Upper lobe of left lung (tissue), 6 donors: ENCODE measurements around the gene PAFAH1B1. TPM values are rescaled to one million over a fixed set of nuclear protein-coding genes. Genes with fewer than 3 reads are reported as not detected.
"Not testable (repeated sequence)": the region's sequence is repeated elsewhere in the genome, so short reads cannot be mapped to it uniquely, and the experiment has no call there.

ENCODE experiments used
- ATAC-seq, 2 donors: fragments of 200-7000 bp; cut with Tn5 transposase; one replicate each; pipeline ENCODE4 v1.9.1; 2022; ENCODE audit warnings: mild to moderate bottlenecking in 2 of 2, moderate library complexity in 2 of 2; ENCODE audit not compliant: low FRiP score in 2 of 2
- DNase-seq, 2 donors: peaks; one replicate each; pipeline ENCODE4 v3.0.0-alpha.2; 2019 to 2020
- H3K27ac ChIP-seq, 4 donors: fragments of 200-600 bp; sonication (generic); one replicate each; pipeline ENCODE4 v1.5.1; 2016 to 2019
- H3K27me3 ChIP-seq, 4 donors: fragments of 200-600 bp; sonication (generic); one replicate each; pipeline ENCODE4 v1.5.1; 2017 to 2019
- H3K36me3 ChIP-seq, 4 donors: fragments of 200-600 bp; sonication (generic); one replicate each; pipeline ENCODE4 v1.5.1; 2016 to 2019
- H3K4me1 ChIP-seq, 4 donors: fragments of 200-600 bp; sonication (generic); one replicate each; pipeline ENCODE4 v1.5.1; 2018 to 2019
- H3K4me3 ChIP-seq, 4 donors: fragments of 200-600 bp; sonication (generic); one replicate each; pipeline ENCODE4 v1.5.1; 2017 to 2019; ENCODE audit warnings: mild to moderate bottlenecking in 2 of 4, moderate library complexity in 1 of 4
- H3K9me3 ChIP-seq, 4 donors: fragments of 200-600 bp; sonication (generic); one replicate each; pipeline ENCODE4 v1.5.1; 2018 to 2019
- EP300 ChIP-seq, 4 donors: sonication (generic); formaldehyde crosslinking; IDR thresholded peaks; one replicate each; pipeline ENCODE4 v1.5.1; 2017; ENCODE audit warnings: antibody characterized with exemption in 4 of 4, control low read depth in 2 of 4
- POLR2A ChIP-seq, 4 donors: fragments of 450-650 bp; IDR thresholded peaks; one replicate each; pipeline ENCODE4 v1.5.1; 2016 to 2017; ENCODE audit warnings: antibody characterized with exemption in 4 of 4, mild to moderate bottlenecking in 2 of 4
- POLR2AphosphoS5 ChIP-seq, 2 donors: sonication (generic); formaldehyde crosslinking; IDR thresholded peaks; one replicate each; pipeline ENCODE4 v1.5.1; 2017; ENCODE audit warnings: antibody characterized with exemption in 2 of 2
- WGBS, 2 donors: methylation state at CpG; one replicate each; pipeline ENCODE4 v1.1.5; 2017 to 2018; 5-methylcytosine and 5-hydroxymethylcytosine counted together
- total RNA-seq, 6 donors: library from RNA; depleted of rRNA in 4 of 6; stranded (reverse); fragments of >200 nt in 4 of 6; gene quantifications; one replicate each; pipeline versions ENCODE4 v1.1.0 to v1.2.1, GENCODE V29; 2016 to 2021
- TF ChIP-seq, protein P1 (sequence below), 6 experiments: fragments of 450-650 bp in 4 of 6; fragments of 200-600 bp in 2 of 6; sonication (generic) in 2 of 6; IDR thresholded peaks; one replicate each; pipeline ENCODE4 v1.5.1; 2016 to 2019; ENCODE audit warnings: antibody characterized with exemption in 6 of 6
- donor health status: DM: no; HTN: no; CAD: no; lungs with moderate emphysema.
- donor health status: DM: no; HTN: yes; CAD: no; lungs with severe emphysema.

Gene PAFAH1B1
- total RNA-seq, 6 donors from 2014 or later, result 81.7 to 258 (median 114) TPM

- H3K4me3 ChIP-seq, result no peak overlapping the region
- H3K27ac ChIP-seq, result no peak overlapping the region
- H3K4me1 ChIP-seq, result peaks cover 4 to 25% (median 10%) of the 10 kb centered on the region in 4 donors
- WGBS, 2 donors, result 0% methylated on average over 1 of the region's 1 CpG
- TF ChIP-seq POLR2A (IDR thresholded peaks at IDR 0.05), result no peak
- TF ChIP-seq, protein P1, sequence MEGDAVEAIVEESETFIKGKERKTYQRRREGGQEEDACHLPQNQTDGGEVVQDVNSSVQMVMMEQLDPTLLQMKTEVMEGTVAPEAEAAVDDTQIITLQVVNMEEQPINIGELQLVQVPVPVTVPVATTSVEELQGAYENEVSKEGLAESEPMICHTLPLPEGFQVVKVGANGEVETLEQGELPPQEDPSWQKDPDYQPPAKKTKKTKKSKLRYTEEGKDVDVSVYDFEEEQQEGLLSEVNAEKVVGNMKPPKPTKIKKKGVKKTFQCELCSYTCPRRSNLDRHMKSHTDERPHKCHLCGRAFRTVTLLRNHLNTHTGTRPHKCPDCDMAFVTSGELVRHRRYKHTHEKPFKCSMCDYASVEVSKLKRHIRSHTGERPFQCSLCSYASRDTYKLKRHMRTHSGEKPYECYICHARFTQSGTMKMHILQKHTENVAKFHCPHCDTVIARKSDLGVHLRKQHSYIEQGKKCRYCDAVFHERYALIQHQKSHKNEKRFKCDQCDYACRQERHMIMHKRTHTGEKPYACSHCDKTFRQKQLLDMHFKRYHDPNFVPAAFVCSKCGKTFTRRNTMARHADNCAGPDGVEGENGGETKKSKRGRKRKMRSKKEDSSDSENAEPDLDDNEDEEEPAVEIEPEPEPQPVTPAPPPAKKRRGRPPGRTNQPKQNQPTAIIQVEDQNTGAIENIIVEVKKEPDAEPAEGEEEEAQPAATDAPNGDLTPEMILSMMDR (IDR thresholded peaks at IDR 0.05), result no peak
- TF ChIP-seq EP300 (IDR thresholded peaks at IDR 0.05), result no peak
- TF ChIP-seq POLR2AphosphoS5 (IDR thresholded peaks at IDR 0.05), result no peak
- ATAC-seq (no peak), DNase-seq (no peak)
- H3K9me3 ChIP-seq, result no peaks in the 10 kb centered on the region
- H3K27me3 ChIP-seq, result no peaks in the 10 kb centered on the region
- peaks cover 0 to 4% (median 0%) of the 10 kb centered on the region in 4 donors for H3K36me3 ChIP-seq
These were observed 62.8 kb downstream of the PAFAH1B1 start for GRCh38 chr17:2656283-2656682.

- H3K4me3 ChIP-seq, H3K9me3 ChIP-seq, DNase-seq, H3K27ac ChIP-seq, H3K27me3 ChIP-seq: not testable (repeated sequence)
- Histone ChIP-seq H3K36me3 (peaks cover 0 to 14% (median 4%) of the 10 kb centered on the region in 4 donors), H3K4me1 (peaks cover 4 to 42% (median 10%) of the 10 kb centered on the region in 4 donors)
- WGBS, 2 donors, result 53 to 63% methylated on average over 8 of the region's 8 CpGs
- peak; percentile 46 to 77 for ATAC-seq
These were observed 65.9 kb downstream of the PAFAH1B1 start for GRCh38 chr17:2659337-2659736.

DNA sequence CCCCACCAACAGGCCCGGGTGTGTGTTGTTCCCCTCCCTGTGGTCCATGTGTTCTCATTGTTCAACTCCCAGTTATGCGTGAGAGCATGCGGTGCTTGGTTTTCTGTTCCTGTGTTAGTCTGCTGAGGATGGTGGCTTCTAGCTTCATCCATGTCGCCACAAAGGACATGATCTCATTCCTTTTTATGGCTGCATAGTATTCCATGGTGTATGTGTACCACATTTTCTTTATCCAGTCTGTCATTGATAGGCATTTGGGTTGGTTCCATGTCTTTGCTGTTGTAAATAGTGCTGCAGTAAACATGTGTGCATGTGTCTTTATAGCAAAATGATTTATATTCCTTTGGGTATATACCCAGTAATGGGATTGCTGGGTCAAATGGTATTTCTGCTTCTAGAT lies 67.0 kb downstream of the PAFAH1B1 start:
- ATAC-seq, H3K27me3 ChIP-seq, H3K4me3 ChIP-seq, H3K27ac ChIP-seq, DNase-seq, H3K9me3 ChIP-seq: not testable (repeated sequence)
- 100% methylated on average over 4 of the region's 4 CpGs for whole genome bisulfite sequencing, 2 donors
- Histone ChIP-seq H3K4me1 (peaks cover 4 to 42% (median 10%) of the 10 kb centered on the region in 4 donors), H3K36me3 (peaks cover 0 to 14% (median 4%) of the 10 kb centered on the region in 4 donors)

- Histone ChIP-seq H3K36me3 (peaks cover 46 to 91% (median 73%) of the 10 kb centered on the region in 4 donors), H3K4me3 (no peak overlapping the region), H3K27ac (no peak overlapping the region), H3K4me1 (no peaks in the 10 kb centered on the region), H3K9me3 (no peaks in the 10 kb centered on the region), H3K27me3 (no peaks in the 10 kb centered on the region)
- ATAC-seq (no peak), DNase-seq (no peak)
- 88 to 89% methylated on average over 5 of the region's 5 CpGs for WGBS, 2 donors
- TF ChIP-seq, protein P1 (IDR thresholded peaks at IDR 0.05), result no peak
- no peak for TF ChIP-seq EP300 (IDR thresholded peaks at IDR 0.05)
- TF ChIP-seq POLR2AphosphoS5 (IDR thresholded peaks at IDR 0.05), result no peak
- no peak for TF ChIP-seq POLR2A (IDR thresholded peaks at IDR 0.05)
These were observed 78.6 kb downstream of the PAFAH1B1 start for GRCh38 chr17:2672026-2672425.

DNA sequence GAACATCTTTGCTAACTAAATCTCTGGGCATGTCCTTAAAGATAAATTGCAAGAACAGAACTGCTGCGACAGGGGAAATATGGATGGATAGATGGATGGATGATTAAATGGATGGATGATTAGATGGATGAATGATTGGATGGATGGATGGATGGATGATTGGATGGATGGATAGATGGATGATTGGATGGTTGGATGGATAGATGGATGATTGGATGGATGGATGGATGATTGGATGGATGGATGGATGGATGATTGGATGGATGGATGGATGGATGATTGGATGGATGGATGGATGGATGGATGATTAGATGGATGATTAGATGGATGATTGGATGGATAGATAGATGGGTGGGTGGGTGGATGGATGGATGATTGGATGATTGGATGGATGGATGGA lies 85.8 kb downstream of the PAFAH1B1 start:
- WGBS, 2 donors, result 93 to 100% methylated on average over 1 of the region's 1 CpG
- H3K4me3 ChIP-seq, H3K27ac ChIP-seq, H3K4me1 ChIP-seq, DNase-seq, H3K27me3 ChIP-seq, ATAC-seq, H3K9me3 ChIP-seq: not testable (repeated sequence)
- peaks cover 49 to 85% (median 65%) of the 10 kb centered on the region in 4 donors for H3K36me3 ChIP-seq

DNA sequence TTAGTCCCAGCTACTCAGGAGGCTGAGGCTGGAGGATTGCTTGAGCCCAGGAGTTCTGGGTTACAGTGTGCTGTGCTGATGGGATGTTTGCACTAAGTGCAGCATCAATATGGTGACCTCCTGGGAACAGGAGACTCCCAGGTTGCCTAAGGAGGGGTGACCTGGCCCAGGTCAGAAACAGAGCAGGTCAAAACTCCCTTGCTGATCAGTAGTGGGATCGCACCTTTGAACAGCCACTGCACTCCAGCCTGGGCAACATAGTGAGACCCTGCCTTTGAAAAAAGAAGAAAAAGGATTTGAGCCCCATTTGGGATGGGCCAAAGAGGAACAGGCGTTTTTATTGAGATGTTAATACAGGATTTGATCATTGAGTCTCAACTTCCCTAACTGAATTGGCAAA lies 87.5 kb downstream of the PAFAH1B1 start:
- TF ChIP-seq POLR2AphosphoS5 (IDR thresholded peaks at IDR 0.05) (no peak), EP300 (IDR thresholded peaks at IDR 0.05) (no peak), POLR2A (IDR thresholded peaks at IDR 0.05) (no peak)
- TF ChIP-seq, protein P1 (IDR thresholded peaks at IDR 0.05), result no peak
- peaks cover 43 to 88% (median 59%) of the 10 kb centered on the region in 4 donors for H3K36me3 ChIP-seq
- ATAC-seq, result no peak

More for the DNA sequence above, 87.5 kb downstream of the PAFAH1B1 start:
- Histone ChIP-seq H3K4me1 (peaks cover 3 to 9% (median 5%) of the 10 kb centered on the region in 4 donors), H3K9me3 (no peaks in the 10 kb centered on the region), H3K27me3 (no peaks in the 10 kb centered on the region), H3K4me3 (no peak overlapping the region), H3K27ac (no peak overlapping the region)
- 95 to 98% methylated on average over 2 of the region's 2 CpGs for WGBS, 2 donors
- DNase-seq, result no peak
